Measurements from ENCODE around the gene HOXC4.
"Not testable (repeated sequence)": the region's sequence is repeated elsewhere in the genome, so short reads cannot be mapped to it uniquely, and the experiment has no call there.

HOXC4 gene

GRCh38 chr12:54060174-54060974 is 6.7 kb downstream of the HOXC4 start:
- DNase-seq, result no peak

- no peak for DNase-seq
Observed at GRCh38 chr12:54060975-54061778, 7.5 kb downstream of the HOXC4 start.

- DNase-seq, result no peak
Observed at GRCh38 chr12:54065677-54066076, 12.0 kb downstream of the HOXC4 start.

GRCh38 chr12:54066408-54066807 is 12.8 kb downstream of the HOXC4 start:
- no peak for DNase-seq

GRCh38 chr12:54068418-54069070 is 14.9 kb downstream of the HOXC4 start:
- DNase-seq, result no peak

GRCh38 chr12:54071942-54072341 is 18.3 kb downstream of the HOXC4 start:
- DNase-seq, result no peak

GRCh38 chr12:54074308-54074707 is 20.7 kb downstream of the HOXC4 start:
- no peak for DNase-seq

GRCh38 chr12:54075409-54075808 is 21.8 kb downstream of the HOXC4 start:
- DNase-seq, result no peak

GRCh38 chr12:54075974-54076373 is 22.3 kb downstream of the HOXC4 start:
- DNase-seq, result no peak

- DNase-seq, result not testable (repeated sequence)
Observed at GRCh38 chr12:54077843-54078242, 24.2 kb downstream of the HOXC4 start.

- DNase-seq, result not testable (repeated sequence)
Observed at GRCh38 chr12:54079115-54079514, 25.5 kb downstream of the HOXC4 start.

GRCh38 chr12:54080008-54080924 is 26.6 kb downstream of the HOXC4 start:
- DNase-seq, result not testable (repeated sequence)

- peak; percentile 21 for DNase-seq
Observed at GRCh38 chr12:54081053-54081514, 27.4 kb downstream of the HOXC4 start.

- peak; percentile 34 for DNase-seq
Observed at GRCh38 chr12:54081581-54082396, 28.2 kb downstream of the HOXC4 start.

- DNase-seq, result peak; percentile 63
Observed at GRCh38 chr12:54082397-54082892, 28.8 kb downstream of the HOXC4 start.

GRCh38 chr12:54088011-54088410 is 34.4 kb downstream of the HOXC4 start:
- DNase-seq, result not testable (repeated sequence)

- DNase-seq, result not testable (repeated sequence)
Observed at GRCh38 chr12:54089465-54089864, 35.8 kb downstream of the HOXC4 start.

- peak; percentile 31 for DNase-seq
Observed at GRCh38 chr12:54090312-54090711, 36.7 kb downstream of the HOXC4 start.

GRCh38 chr12:54092943-54093342 is 39.3 kb downstream of the HOXC4 start:
- not testable (repeated sequence) for DNase-seq

GRCh38 chr12:54095928-54096327 is 42.3 kb downstream of the HOXC4 start:
- not testable (repeated sequence) for DNase-seq

GRCh38 chr12:54098644-54099043 is 45.0 kb downstream of the HOXC4 start:
- not testable (repeated sequence) for DNase-seq
